Skeletal muscle tissue (tissue), 4 donors: ENCODE results near the gene DPP8. TPM values are rescaled to one million over a fixed set of nuclear protein-coding genes. Genes with fewer than 3 reads are reported as not detected.
A peak's percentile ranks its signal among the peaks of the same experiment; 100 is the strongest.

Experiments
- H3K27ac ChIP-seq: one replicate; pipeline ENCODE4 v1.7.0; 2013; ENCODE audit warnings: mild to moderate bottlenecking, low read depth, low read length, inconsistent platforms
- H3K27me3 ChIP-seq, 3 donors: one replicate each; pipeline ENCODE4 v1.7.0; 2013; ENCODE audit warnings: low read length in 3 of 3; ENCODE audit not compliant: control insufficient read depth in 3 of 3, insufficient read depth in 3 of 3
- H3K36me3 ChIP-seq, 3 donors: one replicate each; pipeline ENCODE4 v1.7.0; 2013; ENCODE audit warnings: low read length in 3 of 3; ENCODE audit not compliant: control insufficient read depth in 3 of 3, insufficient read depth in 3 of 3
- H3K4me1 ChIP-seq, 3 donors: one replicate each; pipeline ENCODE4 v1.7.0; 2013; ENCODE audit warnings: low read length in 3 of 3, mild to moderate bottlenecking in 3 of 3; ENCODE audit not compliant: control insufficient read depth in 3 of 3, insufficient read depth in 3 of 3
- H3K4me3 ChIP-seq, 3 donors: one replicate each; pipeline ENCODE4 v1.7.0; 2013; ENCODE audit warnings: low read length in 3 of 3
- H3K9ac ChIP-seq, 3 donors: one replicate each; pipeline ENCODE4 v1.7.0; 2013; ENCODE audit warnings: low read length in 3 of 3, mild to moderate bottlenecking in 3 of 3, moderate library complexity in 2 of 3, low read depth in 1 of 3
- H3K9me3 ChIP-seq, 3 donors: one replicate each; pipeline ENCODE4 v1.7.0; 2013; ENCODE audit warnings: low read length in 3 of 3; ENCODE audit not compliant: control insufficient read depth in 3 of 3
- total RNA-seq: library from RNA; depleted of rRNA; stranded (reverse); fragments of >200 nt; gene quantifications from one replicate; pipeline ENCODE4 v1.2.3, GENCODE V29; 2014
- donor health status: Osteomylitis.

The DPP8 gene
- total RNA-seq, 1 donor from 2014 or later, result 43.3 TPM

DNA sequence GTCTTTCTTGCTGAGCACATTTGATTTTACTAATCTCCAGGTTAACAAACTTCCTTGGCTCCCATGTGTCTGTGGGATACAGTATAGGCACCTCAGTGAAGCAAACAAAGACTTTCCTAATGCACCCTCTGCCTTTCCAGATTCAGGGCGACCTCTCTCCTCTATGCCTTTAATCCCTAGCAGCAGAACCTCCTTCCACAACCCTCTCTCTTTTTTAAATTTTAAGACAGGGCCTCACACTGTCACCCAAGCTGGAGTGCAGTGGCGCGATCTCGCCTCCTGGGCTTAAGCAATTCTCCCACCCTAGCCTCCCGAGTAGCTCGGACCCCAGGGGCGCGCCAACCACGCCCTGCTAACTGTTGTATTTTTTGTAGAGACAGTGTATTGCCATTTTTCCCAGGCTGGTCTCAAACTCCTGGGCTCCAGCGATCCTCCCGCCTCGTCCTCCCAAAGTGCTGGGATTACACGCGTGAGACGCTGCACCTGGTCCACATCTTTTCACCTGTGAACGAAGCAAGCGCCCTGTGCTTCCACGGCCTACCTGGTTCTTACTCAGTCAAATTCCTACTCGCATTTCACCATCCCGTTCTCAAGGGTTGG, 11.1 kb upstream of the DPP8 start:
- no peaks in the 10 kb centered on the region for H3K36me3 ChIP-seq
- peaks cover 7 to 19% (median 10%) of the 10 kb centered on the region in 3 donors for H3K4me1 ChIP-seq
- no peak overlapping the region for H3K4me3 ChIP-seq
- H3K27ac ChIP-seq, result no peak overlapping the region
- no peaks in the 10 kb centered on the region for H3K9me3 ChIP-seq
- no peaks in the 10 kb centered on the region for H3K27me3 ChIP-seq
- H3K9ac ChIP-seq, result no peak overlapping the region

GRCh38 chr15:65525622-65526021, 8.1 kb upstream of the DPP8 start:
- Histone ChIP-seq H3K36me3 (no peaks in the 10 kb centered on the region), H3K4me1 (peaks cover 0 to 9% (median 7%) of the 10 kb centered on the region in 3 donors), H3K4me3 (no peak overlapping the region), H3K9ac (no peak overlapping the region), H3K9me3 (no peaks in the 10 kb centered on the region), H3K27ac (peak overlapping the region; percentile 19), H3K27me3 (no peaks in the 10 kb centered on the region)

DNA sequence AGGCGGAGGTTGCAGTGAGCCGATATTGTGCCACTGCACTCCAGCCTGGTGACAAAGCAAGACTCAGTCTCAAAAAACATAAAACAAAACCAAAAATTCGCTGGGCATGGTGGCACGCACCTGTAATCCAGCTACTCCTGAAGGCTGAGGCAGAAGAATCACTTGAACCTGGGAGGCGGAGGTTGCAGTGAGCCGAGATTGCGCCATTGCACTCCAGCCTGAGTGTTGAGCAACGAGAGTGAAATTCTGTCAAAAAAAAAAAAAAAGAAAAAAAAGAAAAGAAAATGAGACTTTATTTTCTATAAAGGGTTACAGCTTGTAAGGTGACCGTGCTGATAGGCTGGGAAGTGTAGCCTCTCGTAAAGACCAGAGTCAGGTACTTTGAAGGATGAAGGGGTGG, 6.7 kb upstream of the DPP8 start:
- H3K9ac ChIP-seq, result no peak overlapping the region
- no peaks in the 10 kb centered on the region for H3K9me3 ChIP-seq
- no peak overlapping the region for H3K27ac ChIP-seq
- H3K4me3 ChIP-seq, result no peak overlapping the region
- H3K4me1 ChIP-seq, result peaks cover 0 to 3% (median 3%) of the 10 kb centered on the region in 3 donors
- H3K36me3 ChIP-seq, result no peaks in the 10 kb centered on the region
- H3K27me3 ChIP-seq, result no peaks in the 10 kb centered on the region

DNA sequence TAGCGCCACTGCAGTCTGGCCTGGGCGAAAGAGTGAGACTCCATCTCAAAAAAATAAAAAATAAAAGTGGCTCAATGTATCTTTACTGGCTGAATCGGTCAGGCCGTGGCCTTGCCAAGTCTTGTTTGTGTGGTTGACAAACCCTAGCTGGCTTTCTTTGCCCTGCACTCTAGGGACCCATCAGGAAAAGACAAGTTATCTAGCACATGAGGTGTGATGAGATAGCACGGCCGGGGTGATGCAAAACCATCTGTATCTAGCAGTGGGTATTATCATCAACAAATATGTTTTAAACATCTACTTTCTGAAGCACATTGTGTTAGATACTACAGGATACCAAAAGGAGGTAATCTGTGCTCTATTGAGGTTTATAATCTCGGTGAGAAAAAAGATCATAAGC, 3.9 kb upstream of the DPP8 start:
- Histone ChIP-seq H3K9me3 (no peaks in the 10 kb centered on the region), H3K9ac (no peak overlapping the region), H3K27me3 (no peaks in the 10 kb centered on the region), H3K27ac (no peak overlapping the region), H3K4me3 (no peak overlapping the region), H3K36me3 (peaks cover 0 to 2% (median 0%) of the 10 kb centered on the region in 3 donors), H3K4me1 (peaks cover 8 to 15% (median 11%) of the 10 kb centered on the region in 3 donors)

- no peak overlapping the region for H3K27ac ChIP-seq
- peaks cover 0 to 6% (median 4%) of the 10 kb centered on the region in 3 donors for H3K36me3 ChIP-seq
- peaks cover 19 to 35% (median 23%) of the 10 kb centered on the region in 3 donors for H3K4me1 ChIP-seq
- no peaks in the 10 kb centered on the region for H3K27me3 ChIP-seq
- no peak overlapping the region for H3K4me3 ChIP-seq
- H3K9me3 ChIP-seq, result no peaks in the 10 kb centered on the region
- H3K9ac ChIP-seq, result no peak overlapping the region
These were observed 1.3 kb upstream of the DPP8 start for GRCh38 chr15:65518633-65519285.

- no peaks in the 10 kb centered on the region for H3K9me3 ChIP-seq
- H3K9ac ChIP-seq, result peak overlapping the region in 2 of 3 donors; percentile 93 to 99
- H3K4me3 ChIP-seq, result peak overlapping the region; percentile 62 to 98 (median 97)
- H3K27ac ChIP-seq, result peak overlapping the region; percentile 88
- H3K27me3 ChIP-seq, result no peaks in the 10 kb centered on the region
- peaks cover 0 to 6% (median 4%) of the 10 kb centered on the region in 3 donors for H3K36me3 ChIP-seq
- peaks cover 22 to 39% (median 26%) of the 10 kb centered on the region in 3 donors for H3K4me1 ChIP-seq
These were observed 348 bp upstream of the DPP8 start for GRCh38 chr15:65517866-65518207.

- Histone ChIP-seq H3K4me1 (peaks cover 23 to 38% (median 35%) of the 10 kb centered on the region in 3 donors), H3K27me3 (no peaks in the 10 kb centered on the region), H3K4me3 (peak overlapping the region; percentile 1 to 50 (median 33)), H3K36me3 (peaks cover 7 to 14% (median 11%) of the 10 kb centered on the region in 3 donors), H3K9ac (peak overlapping the region in 2 of 3 donors; percentile 41 to 57), H3K27ac (peak overlapping the region; percentile 67), H3K9me3 (no peaks in the 10 kb centered on the region)
These were observed 4.6 kb downstream of the DPP8 start for GRCh38 chr15:65512807-65513416.

DNA sequence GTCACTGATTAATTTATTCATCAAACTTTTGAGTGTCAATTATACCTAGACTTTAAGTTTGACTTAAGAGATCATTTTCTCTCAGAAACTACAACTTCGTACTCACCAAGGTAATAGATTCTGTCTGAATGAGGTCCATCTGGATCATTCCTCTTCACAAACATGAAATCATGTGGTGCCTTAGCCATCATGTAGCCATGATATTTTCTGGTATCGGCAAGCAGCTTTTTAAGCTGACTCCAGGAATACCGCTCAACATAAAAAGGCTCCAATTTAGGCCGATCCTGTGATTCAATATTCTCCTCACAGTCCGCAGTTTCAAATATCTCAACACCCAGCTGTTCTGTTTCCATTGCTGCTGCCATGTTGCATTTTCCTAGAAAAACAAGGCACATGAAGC, 5.3 kb downstream of the DPP8 start:
- peak overlapping the region; percentile 1 to 50 (median 11) for H3K4me3 ChIP-seq
- no peaks in the 10 kb centered on the region for H3K27me3 ChIP-seq
- peak overlapping the region in 2 of 3 donors; percentile 33 to 57 for H3K9ac ChIP-seq
- peaks cover 7 to 14% (median 9%) of the 10 kb centered on the region in 3 donors for H3K36me3 ChIP-seq
- no peaks in the 10 kb centered on the region for H3K9me3 ChIP-seq
- H3K4me1 ChIP-seq, result peaks cover 23 to 35% (median 32%) of the 10 kb centered on the region in 3 donors
- peak overlapping the region; percentile 67 for H3K27ac ChIP-seq

GRCh38 chr15:65509321-65509720, 8.2 kb downstream of the DPP8 start:
- Histone ChIP-seq H3K27ac (no peak overlapping the region), H3K9ac (no peak overlapping the region), H3K4me3 (no peak overlapping the region), H3K9me3 (no peaks in the 10 kb centered on the region), H3K4me1 (peaks cover 4 to 13% (median 10%) of the 10 kb centered on the region in 3 donors), H3K27me3 (no peaks in the 10 kb centered on the region), H3K36me3 (peaks cover 12 to 27% (median 20%) of the 10 kb centered on the region in 3 donors)

DNA sequence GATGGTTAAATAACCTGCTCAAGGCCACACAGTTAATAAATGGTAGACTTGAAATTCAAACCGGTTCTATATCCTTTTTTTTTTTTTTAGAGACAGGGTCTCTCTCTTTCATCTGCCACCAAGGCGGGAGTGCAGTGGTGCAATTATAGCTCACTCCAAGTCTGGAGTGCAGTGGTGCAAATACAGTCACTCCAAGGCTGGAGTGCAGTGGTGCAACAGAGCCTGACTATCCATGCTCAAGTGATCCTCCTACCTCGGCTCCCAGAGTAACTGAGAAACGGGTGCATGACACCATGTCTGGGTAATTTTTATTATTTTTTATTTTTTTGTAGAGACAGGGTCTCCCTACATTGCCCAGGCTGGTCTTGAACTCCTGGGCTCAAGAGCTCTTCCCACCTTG, 23.4 kb downstream of the DPP8 start:
- Histone ChIP-seq H3K4me3 (no peak overlapping the region), H3K9ac (no peak overlapping the region), H3K27ac (no peak overlapping the region), H3K36me3 (peaks cover 15 to 42% (median 24%) of the 10 kb centered on the region in 3 donors), H3K4me1 (no peaks in the 10 kb centered on the region), H3K27me3 (no peaks in the 10 kb centered on the region), H3K9me3 (no peaks in the 10 kb centered on the region)
